Measurements from ENCODE around the gene DAZAP1.
A peak's percentile ranks its signal among the peaks of the same experiment; 100 is the strongest.

DAZAP1 gene

DNA sequence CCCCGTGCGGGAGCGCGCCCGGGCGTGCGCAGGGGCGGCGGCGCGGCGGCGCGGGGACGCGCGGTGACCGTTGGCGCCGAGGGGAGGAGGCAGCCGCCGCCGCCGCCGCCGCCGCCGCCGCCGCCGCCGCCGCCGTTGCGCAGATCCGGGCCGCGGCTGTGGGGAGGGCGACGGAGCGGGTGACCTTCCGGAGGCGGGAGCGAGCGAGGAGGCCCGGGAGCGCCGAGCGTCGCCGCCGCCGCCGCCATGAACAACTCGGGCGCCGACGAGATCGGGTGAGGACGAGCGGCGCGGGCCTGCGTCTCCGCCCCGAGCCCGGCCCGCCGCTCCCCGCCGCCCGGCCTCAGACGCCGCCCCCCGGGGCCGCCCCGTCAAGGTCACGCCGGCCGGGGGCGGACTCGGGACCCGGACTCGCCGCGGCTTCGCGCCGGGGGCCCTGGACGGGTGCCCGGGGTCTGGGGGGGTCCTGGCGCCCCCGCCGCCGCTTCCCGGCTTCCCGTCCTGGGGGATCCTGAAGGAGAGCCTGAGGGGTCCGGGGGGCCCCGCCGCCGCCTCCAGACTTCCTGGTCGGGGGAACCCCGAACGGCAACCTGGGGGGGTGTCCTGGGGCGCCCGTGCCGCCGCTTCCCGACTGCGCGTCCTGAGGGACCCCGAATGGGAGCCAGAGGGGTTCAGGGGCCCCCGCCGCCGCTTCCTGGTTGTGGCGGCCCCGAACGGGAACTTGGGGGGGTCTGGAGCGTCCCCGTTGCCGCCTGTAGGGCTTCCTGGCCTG lies at the start of gene DAZAP1:
TSS of gene DAZAP1 (plus strand) at position 59 of the 772 bp plus-strand sequence. CDS start at position 247, 188 bp downstream.
- DNase-seq (ENCODE audit: low spot score) = peak; percentile 47

DNA sequence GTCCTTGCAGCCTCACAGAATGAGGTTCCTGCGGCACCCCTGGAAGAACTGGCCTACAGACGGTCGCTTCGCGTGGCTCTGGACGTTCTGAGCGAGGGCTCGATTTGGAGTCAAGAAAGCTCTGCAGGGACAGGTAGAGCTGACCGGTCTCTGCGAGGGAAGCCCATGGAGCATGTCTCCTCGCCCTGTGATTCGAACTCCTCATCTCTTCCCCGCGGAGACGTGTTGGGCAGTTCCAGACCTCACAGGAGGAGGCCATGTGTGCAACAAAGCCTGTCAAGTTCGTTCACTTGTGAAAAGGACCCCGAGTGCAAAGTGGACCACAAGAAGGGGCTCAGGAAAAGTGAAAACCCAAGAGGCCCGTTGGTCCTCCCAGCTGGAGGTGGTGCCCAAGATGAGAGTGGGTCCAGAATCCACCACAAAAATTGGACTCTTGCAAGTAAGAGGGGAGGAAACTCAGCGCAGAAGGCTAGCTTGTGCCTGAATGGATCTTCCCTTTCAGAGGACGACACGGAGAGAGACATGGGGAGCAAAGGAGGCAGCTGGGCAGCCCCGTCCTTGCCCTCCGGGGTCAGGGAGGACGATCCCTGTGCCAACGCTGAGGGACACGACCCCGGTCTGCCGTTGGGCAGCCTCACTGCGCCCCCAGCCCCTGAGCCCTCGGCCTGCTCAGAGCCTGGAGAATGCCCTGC lies 47.1 kb upstream of the DAZAP1 start:
- DNase-seq (ENCODE audit: low spot score) = no peak

DNA sequence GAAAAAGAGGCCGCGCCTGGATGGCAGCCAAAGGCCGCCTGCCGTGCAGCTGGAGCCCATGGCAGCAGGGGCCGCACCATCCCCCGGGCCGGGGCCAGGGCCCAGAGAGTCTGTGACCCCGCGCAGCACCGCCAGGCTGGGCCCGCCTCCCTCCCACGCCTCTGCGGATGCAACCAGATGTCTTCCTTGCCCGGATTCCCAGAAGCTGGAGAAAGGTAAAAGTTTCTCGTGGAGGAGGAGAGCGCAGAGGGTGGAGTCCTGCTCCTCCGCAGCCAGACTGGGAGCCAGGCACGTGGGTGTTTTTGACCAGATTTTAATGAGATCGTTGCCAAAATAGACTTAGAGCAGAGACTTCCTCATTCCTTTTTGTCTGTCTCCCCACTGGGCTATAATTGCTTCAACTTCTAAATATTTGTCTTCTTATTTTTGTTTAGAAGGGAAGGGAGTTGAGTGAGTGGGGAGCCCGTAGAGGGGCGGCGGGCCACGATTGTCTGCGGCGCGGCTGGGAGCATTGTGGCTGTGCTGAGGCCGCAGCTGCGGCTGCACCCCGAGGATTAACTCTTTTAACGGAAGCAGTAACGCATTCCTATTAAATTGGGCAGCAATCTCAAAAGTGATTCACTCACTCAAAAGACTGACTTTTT lies 46.4 kb upstream of the DAZAP1 start:
- peak; percentile 83 for DNase-seq (ENCODE audit: low spot score)

DNA sequence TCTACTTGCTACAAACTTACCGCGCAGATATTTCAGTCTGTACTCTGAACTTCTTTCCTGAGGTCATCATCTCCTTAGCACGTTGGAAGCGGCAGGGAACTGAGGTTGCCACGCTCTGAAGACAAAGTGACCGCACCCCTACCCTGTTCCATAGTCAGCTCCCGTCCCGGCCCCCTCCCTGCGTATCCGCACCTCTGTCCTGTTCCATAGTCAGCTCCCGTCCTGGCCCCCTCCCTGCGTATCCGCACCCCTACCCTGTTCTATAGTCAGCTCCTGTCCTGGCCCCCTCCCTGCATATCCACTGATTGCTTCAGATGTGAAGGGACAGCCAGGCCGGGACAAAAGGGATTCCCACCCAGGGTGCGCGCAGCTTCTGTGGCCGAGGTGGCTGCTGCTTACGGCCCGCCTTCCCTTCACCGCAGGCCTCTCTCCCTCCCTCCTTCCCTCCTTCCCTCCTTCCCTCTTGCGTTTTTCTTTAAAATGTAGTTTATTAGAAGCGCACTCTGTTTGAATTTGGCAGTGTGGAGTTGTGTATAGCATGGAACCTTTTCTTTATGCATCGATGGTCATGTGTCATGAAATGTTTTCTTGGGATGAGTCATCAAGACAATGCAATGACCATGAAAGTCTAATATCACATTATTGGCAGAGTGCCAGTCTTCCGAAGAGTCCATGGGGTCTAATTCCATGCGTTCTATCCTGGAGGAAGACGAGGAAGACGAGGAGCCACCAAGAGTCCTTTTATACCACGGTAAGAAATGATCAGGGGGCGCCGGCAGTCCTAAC lies 45.6 kb upstream of the DAZAP1 start:
- DNase-seq (ENCODE audit: low spot score) = peak; percentile 38

DNA sequence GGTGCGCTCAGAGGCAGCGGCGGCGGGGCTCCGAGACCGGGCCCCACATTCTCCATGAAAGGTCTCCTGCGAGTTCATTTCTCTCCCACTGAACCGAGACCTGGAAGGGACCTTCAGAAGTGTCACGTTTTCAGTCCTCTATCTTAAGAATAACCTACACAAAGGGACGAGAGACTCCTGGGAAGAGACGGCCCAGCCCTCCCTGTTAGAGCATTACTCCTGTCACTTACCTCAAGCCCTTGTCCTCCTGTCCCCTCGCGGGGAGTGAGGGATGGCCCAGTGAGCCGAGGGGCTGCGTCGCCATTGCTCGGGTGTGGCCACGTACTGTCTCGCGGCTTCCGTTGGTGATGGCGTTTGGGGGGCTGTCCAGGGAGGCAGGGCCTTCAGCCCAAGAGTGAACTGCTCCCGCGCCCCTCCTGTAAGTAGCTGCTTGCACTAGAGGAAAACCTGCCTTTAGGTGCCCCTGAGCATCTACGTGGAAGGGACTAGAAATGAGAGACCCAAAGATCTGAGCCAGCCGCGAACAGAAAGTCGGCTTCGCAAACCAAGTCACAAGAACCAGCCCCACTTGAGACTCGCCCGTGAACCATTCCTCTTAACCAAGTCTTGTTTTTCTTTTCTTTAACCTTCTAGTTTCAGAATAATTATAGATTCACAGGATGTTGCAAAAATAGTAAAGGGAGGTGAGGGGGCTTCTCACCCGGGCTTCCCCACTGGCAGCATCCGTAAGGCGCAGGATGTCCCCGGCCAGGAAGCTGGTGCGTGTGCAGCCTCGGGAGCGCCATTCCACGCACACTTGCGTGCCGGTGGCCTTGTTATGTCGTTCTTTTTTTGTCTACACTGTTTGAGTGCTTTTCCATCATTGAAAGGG lies 44.8 kb upstream of the DAZAP1 start:
- DNase-seq (ENCODE audit: low spot score) = no peak

DNA sequence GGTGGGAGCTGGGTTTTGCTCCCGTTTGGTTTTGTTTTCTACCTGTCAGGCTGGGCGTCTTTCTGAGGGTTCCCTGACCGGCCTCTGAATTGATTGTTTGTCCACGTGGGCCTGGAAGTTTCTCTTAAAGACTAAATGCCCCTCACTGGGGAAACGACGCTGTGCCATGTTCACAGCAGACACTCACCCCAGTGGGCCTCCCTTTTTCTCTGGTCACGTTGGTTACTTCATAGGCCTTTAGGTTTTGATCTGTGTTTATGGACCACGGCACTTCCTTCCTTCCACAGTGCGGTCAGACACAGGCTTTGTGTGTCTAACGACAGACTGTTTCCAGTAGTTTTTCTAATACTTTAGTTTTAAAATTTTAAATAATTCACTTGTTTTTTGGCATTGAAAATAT lies 43.8 kb upstream of the DAZAP1 start:
- DNase-seq (ENCODE audit: low spot score) = no peak

DNA sequence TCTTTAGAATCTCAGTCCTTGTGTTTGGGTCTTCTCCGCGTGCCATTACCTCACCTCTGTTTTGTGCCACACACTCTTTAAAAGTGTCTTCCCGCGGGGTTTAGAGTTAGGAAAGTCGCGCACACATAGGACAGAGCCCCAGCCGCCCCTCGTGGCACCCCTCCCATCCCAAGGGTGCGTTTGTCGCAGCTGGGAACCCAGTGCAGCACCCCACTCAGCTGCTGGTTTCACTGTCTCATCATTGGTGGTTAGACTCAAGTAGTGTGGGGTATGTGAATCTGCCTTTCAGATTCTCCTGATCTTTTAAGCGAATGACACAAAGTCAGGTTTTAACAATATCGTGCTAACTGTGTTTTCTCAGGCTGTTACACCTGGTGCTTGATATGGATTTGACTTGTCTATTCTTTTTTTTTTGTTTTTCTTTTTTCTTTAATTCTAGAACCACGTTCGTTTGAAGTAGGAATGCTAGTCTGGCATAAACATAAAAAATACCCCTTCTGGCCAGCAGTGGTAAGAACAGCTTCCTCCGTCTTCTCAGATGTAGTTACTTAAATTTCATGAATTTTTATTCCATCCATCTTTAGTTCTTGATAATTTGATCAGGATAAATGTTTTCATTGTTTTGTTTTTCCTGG lies 43.2 kb upstream of the DAZAP1 start:
- DNase-seq (ENCODE audit: low spot score) = no peak

DNA sequence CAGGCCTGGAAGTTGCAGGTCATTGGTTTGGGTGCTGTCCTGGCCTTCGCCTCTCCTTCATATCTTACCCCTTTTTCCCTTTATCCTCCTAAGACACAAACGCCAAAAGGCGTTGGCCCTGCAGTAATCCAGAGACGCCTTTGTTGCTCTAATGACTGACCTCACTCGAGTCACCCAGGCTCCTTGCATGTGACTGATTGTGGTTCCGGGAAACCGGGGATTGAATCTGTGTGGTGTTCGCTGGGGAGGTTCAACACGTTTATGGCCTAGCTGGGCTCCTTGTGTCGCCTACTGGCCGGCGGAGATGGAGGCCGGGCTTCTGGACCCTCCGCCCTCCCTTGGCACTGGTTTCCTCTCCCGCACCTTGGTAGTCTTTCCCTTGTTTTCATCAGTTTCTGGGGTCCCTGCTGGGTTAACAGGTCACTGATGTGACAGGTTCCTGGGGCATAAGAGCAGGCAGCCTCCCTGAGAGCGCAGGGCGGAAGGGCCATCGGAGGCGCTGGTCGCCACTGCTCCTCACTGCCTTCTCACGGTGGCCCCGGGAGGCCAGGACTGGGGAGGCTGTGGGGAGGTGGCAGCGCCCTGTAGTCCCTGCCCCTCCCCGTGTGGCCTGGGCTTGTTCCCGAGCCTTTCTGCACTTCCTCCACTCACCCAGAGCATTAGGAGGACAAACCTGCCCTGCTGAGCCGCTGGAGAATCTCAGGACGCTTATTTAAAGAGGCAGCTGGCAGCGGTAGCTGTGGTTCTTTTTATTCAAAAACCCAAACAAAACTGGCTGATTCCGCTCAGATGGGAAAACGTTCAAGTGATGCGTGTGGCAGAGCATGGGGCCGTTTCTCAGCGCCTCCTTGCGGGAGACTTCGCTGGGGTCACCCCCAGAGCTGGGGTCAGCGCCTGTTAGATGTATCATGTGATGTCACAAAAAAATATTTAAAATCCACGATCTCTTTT lies 41.8 kb upstream of the DAZAP1 start:
- no peak for DNase-seq (ENCODE audit: low spot score)

DNA sequence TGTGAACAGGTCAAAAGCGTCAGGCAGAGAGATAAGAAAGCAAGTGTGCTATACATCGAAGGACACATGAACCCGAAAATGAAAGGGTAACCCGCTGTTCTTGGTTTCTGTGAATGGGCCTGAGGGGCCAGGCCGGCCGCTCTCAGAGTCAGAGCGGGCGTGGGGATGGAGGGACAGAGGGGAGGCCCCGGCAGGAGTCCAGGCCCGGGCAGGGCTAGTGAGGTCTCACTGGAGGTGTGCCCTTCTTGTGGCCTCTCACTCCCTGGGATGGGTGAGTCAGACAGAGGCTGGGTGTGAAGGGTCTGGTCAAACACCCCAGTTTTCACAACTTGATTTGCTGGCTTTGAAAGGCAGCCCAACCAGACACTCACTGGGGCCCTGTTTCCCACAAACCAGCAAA lies 41.1 kb upstream of the DAZAP1 start:
- DNase-seq (ENCODE audit: low spot score) = no peak

DNA sequence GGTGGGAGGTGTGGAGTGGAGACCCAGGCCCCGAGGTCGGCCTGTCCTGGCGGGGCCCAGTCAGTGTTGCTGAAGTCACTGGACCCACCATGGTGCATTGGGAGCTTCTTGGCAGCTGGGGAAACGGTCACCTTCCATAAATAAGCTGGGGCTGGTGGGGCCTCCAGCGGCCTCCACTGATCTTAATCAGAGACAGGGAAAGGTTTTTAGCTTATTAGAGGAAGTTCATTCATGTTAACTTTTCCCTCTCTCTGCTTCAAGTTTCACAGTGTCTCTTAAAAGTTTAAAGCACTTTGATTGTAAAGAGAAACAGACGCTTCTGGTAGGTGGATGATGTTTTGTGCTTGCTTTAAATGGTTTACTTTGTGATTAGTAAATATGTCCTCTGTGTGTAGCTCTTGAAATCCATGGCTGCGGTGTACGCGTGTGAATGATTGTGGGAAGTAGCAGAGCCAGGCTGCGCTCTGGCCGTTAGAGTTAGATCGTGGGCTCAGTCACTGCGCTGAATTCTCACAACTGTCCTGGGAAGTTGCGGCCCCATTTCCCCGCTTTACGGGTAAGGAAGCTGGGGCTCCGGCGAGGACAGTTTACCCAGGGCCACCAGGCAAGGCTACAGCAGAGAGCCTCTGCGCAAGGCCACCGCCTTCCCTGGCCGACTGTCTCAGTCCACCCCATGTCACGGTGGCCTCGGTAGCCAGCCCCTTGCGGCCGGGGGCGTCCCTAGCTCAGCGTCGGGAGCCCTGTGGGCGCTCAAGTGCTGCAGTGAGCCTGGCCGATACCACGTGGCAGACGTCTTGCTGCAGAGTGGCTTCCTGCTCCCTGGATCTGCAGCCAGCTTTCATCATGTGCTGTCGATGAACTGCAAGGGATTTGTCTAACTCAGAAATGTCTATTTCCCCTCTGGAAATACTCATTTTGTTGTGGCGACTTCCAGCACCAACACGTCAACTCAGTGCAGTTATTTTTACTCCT lies 40.2 kb upstream of the DAZAP1 start:
- DNase-seq (ENCODE audit: low spot score) = no peak

DNA sequence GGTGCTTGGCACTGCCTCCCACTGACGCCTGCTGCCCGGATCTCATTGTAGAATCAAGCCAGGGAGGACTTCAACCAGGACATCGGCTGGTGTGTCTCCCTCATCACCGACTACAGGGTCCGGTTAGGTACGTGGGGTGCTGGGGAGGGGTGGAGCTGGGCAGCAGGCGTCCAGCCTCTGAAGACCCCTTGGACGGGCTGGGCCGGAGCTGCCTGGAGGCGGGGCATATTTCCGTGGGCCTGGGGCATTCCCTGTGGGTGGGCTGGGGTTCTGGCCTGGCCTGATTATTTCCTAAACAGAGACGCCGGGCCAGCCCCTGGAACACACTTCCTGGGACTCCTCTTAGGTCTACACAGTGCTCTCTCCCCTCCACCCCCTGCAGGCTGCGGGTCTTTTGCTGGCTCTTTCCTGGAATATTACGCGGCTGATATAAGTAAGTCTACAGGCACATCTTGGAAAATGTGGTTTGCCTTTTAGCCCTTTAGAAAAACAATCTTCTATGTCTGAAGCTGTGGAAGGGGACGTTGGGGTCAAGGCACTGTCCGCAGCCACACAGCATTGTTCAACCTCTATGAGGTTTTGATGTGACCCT lies 38.1 kb upstream of the DAZAP1 start:
- DNase-seq (ENCODE audit: low spot score) = no peak

DNA sequence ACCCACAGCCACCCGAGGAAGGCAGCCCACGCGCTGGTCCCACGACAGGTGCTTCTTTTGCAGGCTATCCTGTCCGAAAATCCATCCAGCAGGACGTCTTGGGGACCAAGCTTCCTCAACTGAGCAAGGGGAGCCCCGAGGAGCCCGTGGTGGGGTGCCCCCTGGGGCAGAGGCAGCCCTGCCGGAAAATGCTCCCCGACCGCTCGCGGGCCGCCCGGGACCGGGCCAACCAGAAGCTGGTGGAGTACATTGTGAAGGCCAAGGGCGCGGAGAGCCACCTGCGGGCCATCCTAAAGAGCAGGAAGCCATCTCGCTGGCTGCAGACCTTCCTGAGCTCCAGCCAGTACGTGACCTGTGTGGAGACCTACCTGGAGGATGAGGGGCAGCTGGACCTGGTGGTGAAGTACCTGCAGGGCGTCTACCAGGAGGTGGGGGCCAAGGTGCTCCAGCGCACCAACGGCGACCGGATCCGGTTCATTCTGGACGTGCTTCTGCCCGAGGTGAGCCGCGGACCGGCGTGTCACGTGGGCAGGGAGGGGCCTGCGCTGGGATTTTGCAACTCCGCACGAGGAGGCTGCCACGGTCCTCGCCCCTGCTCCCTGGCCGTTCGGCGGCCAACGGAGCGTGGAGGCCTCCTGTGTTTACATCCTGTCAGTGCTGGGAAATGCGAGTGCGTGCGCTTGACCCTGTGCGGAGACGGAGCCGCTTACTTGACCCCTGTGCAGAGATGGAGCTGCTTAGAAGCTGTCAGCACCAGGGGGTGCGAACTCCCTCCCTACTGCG lies 36.6 kb upstream of the DAZAP1 start:
- DNase-seq (ENCODE audit: low spot score) = no peak

DNA sequence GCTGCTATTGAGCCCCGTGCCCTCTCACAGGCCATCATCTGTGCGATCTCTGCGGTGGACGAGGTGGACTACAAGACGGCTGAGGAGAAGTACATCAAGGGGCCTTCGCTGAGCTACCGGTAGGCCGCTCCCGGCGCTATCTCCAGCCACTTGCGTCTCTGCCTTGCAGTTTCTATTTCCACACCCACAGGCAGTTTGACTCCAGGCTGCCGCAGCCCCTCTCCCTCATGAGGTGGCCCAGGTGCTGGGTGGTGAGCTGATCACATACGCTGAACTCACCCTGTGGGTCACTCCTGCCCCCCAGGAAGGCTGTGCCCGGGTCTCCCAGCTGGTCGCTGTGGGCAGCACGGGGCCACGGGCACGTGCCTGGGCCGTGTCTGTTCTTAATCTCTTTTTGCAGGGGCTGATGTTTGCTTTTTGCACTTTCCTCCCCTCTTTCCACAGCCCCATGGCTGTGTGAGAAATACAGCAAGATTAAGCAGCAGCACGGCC lies 34.3 kb upstream of the DAZAP1 start:
- DNase-seq (ENCODE audit: low spot score) = no peak

DNA sequence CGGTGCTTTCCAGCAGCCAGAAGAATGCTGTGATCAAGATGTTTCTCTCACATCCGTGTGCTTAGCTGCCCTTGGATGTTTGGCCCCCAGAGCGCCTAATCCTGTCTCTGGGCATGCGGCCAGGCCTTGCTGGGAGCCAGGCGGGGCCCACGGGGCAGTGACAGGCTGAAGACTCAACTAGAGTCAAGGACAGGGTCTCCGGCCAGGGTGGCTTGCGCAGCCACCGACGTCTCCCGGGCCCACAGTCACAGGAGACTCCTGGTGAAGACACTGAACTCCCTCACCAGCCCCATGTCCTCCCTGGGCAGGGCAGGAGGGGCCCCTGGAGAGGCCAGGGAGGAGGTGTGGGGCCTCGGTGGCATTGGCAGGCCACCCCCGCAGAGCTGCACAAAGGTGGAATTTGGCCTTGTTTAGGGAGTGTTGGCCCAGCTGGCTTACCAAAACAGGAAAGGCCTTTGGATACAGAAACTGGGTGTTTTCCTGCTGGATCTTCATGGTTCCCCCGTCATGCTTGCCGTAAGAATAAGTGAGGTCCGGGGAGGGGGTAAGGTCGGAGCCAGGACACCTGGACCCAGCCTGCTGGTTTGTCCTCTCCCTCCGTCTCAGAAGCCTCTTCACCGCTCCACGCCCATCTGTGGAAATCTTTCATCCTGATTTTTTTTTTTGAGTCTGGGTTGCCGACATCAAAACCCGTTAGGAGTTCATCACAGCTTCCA lies 33.7 kb upstream of the DAZAP1 start:
- DNase-seq (ENCODE audit: low spot score) = no peak

DNA sequence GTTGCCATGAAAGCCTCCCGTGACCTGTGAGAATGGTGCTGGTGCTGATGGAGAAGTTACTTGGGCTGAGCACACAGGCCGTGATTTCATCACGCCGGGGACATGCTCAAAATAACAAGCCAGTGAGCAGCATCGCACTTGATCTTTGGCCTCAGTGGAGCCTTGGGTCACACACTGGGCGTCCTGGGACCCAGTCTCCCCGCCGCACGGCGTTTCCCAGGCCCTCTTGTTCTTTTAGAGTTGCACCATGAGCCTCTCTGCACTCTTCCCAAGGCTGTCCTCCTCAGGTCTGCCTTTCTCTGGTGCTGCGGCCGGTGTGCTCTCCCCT lies 33.2 kb upstream of the DAZAP1 start:
- DNase-seq (ENCODE audit: low spot score) = no peak

DNA sequence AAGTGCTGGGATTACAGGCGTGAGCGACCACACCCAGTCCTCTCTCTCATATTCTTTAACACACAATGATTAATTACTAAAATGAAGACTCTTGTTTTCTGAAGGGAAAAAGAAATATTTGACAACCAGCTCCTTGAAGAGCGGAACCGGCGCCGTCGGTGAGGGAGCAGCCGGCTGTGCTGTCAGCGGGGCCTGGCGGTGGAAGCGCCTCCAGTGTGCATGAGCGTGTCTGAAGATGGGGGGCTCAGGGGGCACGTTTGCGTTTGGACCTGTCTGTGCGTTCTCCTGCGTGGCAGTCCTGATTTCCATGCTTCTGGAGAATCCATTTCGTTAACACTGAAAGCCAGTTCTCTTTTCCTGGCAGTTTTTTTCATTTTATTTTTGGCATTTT lies 31.0 kb upstream of the DAZAP1 start:
- no peak for DNase-seq (ENCODE audit: low spot score)
